K562 (cell line): ENCODE data around the gene HHLA2. TPM values are rescaled to one million over a fixed set of nuclear protein-coding genes. Genes with fewer than 3 reads are reported as not detected.

Source experiments
- ATAC-seq: fragments of 200-7000 bp; cut with Tn5 transposase; 3 replicates; pipeline ENCODE4 v1.9.1; 2020; ENCODE audit warnings: moderate library complexity
- BruUV-seq: library from RNA; stranded (reverse); fragments of 400-500 nt; replicated peaks from 2 replicates; lab custom pipeline; 2021; lab: Mats Ljungman, UMichigan
- CTCF ChIA-PET: fragments of 300-600 bp; formaldehyde crosslinking; extraction: SDS; loops from one replicate; lab custom pipeline; 2021; ENCODE audit warnings: low intra/inter-chr PET ratio; lab: Yijun Ruan, JAX
- POLR2A ChIA-PET: fragments of 300-600, 350-650 bp; sonication (Branson Sonifier 250); formaldehyde crosslinking; extraction: SDS; loops from one replicate; lab custom pipeline; 2021; ENCODE audit warnings: antibody characterized with exemption, inconsistent platforms; lab: Yijun Ruan, JAX
- DNase-seq, 4 experiments: peaks; one replicate each; pipeline versions ENCODE4 v3.0.0 to v3.0.0-alpha.2; 2011 to 2018; ENCODE audit warnings: low spot score in 3 of 4, mixed read lengths in 3 of 4; ENCODE audit errors: extremely low read depth in 1 of 4
- FAIRE-seq: peaks from 2 replicates; lab custom pipeline; 2011; peaks lifted over from hg19 to GRCh38; lab: Jason Lieb, UNC
- H2AFZ ChIP-seq: 2 replicates; pipeline ENCODE4 v1.6.0; 2011; ENCODE audit warnings: low read depth, low read length, control low read depth, inconsistent platforms
- H3K27ac ChIP-seq: fragments of 200-600 bp; 3 replicates; pipeline ENCODE4 v1.8.0; 2011; ENCODE audit warnings: low read depth, mild to moderate bottlenecking, control low read depth, inconsistent platforms, low read length, moderate library complexity, mixed read lengths; ENCODE audit errors: extremely low read depth
- H3K27me3 ChIP-seq, 2 experiments: fragments of 300-600 bp in 1 of 2; 2 replicates in 1 of 2; 3 replicates in 1 of 2; pipeline versions ENCODE4 v1.6.0 to v1.8.0; 2011; ENCODE audit warnings: inconsistent platforms in 2 of 2, low read length in 2 of 2, mild to moderate bottlenecking in 1 of 2, mixed read lengths in 1 of 2, moderate library complexity in 1 of 2; ENCODE audit not compliant: control insufficient read depth in 2 of 2, insufficient read depth in 2 of 2
- H3K36me3 ChIP-seq: fragments of 300-600 bp; 3 replicates; pipeline ENCODE4 v1.8.0; 2011; ENCODE audit warnings: mild to moderate bottlenecking, low read length, inconsistent platforms; ENCODE audit not compliant: control insufficient read depth, insufficient read depth
- H3K4me1 ChIP-seq, 2 experiments: fragments of 200-600 bp in 1 of 2; replicated peaks in 1 of 2; 2 replicates in 1 of 2; 3 replicates in 1 of 2; pipeline versions ENCODE4 v1.5.1 to v1.8.0; 2011; ENCODE audit warnings: inconsistent platforms in 2 of 2, low read length in 2 of 2, mild to moderate bottlenecking in 1 of 2, mixed read lengths in 1 of 2, moderate library complexity in 1 of 2; ENCODE audit not compliant: control insufficient read depth in 2 of 2, insufficient read depth in 2 of 2
- H3K4me2 ChIP-seq: 2 replicates; pipeline ENCODE4 v1.6.1; 2011; ENCODE audit warnings: low read length, control low read depth, inconsistent platforms, mixed read lengths; ENCODE audit not compliant: insufficient read depth
- H3K4me3 ChIP-seq: fragments of 200-600 bp; sonication (generic), shearing (Covaris generic); 2 replicates; pipeline ENCODE4 v1.5.1; 2016; ENCODE audit warnings: control low read depth, inconsistent platforms
- H3K79me2 ChIP-seq: fragments of 200-600 bp; 3 replicates; pipeline ENCODE4 v1.8.0; 2011; ENCODE audit warnings: low read length, inconsistent platforms; ENCODE audit not compliant: control insufficient read depth, insufficient read depth
- H3K9ac ChIP-seq, 2 experiments: 2 replicates each; pipeline versions ENCODE4 v1.6.0 to v1.6.1; 2011; ENCODE audit warnings: low read depth in 2 of 2, low read length in 2 of 2, control low read depth in 1 of 2, inconsistent platforms in 1 of 2, mild to moderate bottlenecking in 1 of 2, mixed read lengths in 1 of 2; ENCODE audit not compliant: insufficient read depth in 1 of 2
- H3K9me1 ChIP-seq: one replicate; pipeline ENCODE4 v1.6.0; 2011; ENCODE audit warnings: inconsistent platforms, mild to moderate bottlenecking, low read length, moderate library complexity; ENCODE audit not compliant: control insufficient read depth, insufficient read depth
- H3K9me3 ChIP-seq: replicated peaks from 2 replicates; pipeline ENCODE4 v1.5.1; 2011; ENCODE audit warnings: low read depth, low read length, inconsistent platforms; ENCODE audit not compliant: control insufficient read depth, insufficient read depth
- H4K20me1 ChIP-seq: replicated peaks from 2 replicates; pipeline ENCODE4 v1.6.1; 2011; ENCODE audit warnings: low read length, inconsistent platforms, mixed read lengths; ENCODE audit not compliant: control insufficient read depth, insufficient read depth
- ARID3A ChIP-seq: IDR thresholded peaks from 2 replicates; pipeline ENCODE4 v1.6.1; 2012; ENCODE audit warnings: low read depth, low read length, improper control_type of control experiment, borderline replicate concordance
- CEBPZ ChIP-seq: fragments of 150-350 bp; IDR thresholded peaks from 2 replicates; pipeline ENCODE4 v1.6.1; 2014; ENCODE audit warnings: low read depth, mild to moderate bottlenecking, low read length, borderline replicate concordance
- MLX ChIP-seq, 2 experiments: fragments of 450-650 bp in 1 of 2; sonication (generic) in 1 of 2; formaldehyde crosslinking; conservative IDR thresholded peaks; 2 replicates each; pipeline versions ENCODE4 v1.4.0 to v1.8.1; 2020 to 2022; ENCODE audit warnings: mild to moderate bottlenecking in 1 of 2, missing genetic modification reagents in 1 of 2
- NR2C2 ChIP-seq, 2 experiments: fragments of 200-800 bp in 1 of 2; sonication (Bioruptor generic) in 1 of 2; sonication (generic) in 1 of 2; formaldehyde crosslinking in 1 of 2; IDR thresholded peaks; 2 replicates each; pipeline versions ENCODE4 v1.6.1 to v1.8.0; 2016 to 2022; ENCODE audit warnings: mild to moderate bottlenecking in 1 of 2, missing compliant biosample characterization in 1 of 2, missing genetic modification characterization in 1 of 2, missing genetic modification reagents in 1 of 2
- SRSF1 ChIP-seq: fragments of 200-400 bp; formaldehyde crosslinking; IDR thresholded peaks from 2 replicates; pipeline ENCODE4 v1.6.1; 2017; ENCODE audit warnings: mild to moderate bottlenecking, low read depth, low read length, moderate library complexity
- ZBTB33 ChIP-seq: sonication (generic); formaldehyde crosslinking; IDR thresholded peaks from 2 replicates; pipeline ENCODE4 v1.8.1; 2023; ENCODE audit warnings: mild to moderate bottlenecking, missing genetic modification reagents
- ZNF143 ChIP-seq: sonication (generic); formaldehyde crosslinking; IDR thresholded peaks from 2 replicates; pipeline ENCODE4 v1.9.0; 2022; ENCODE audit warnings: mild to moderate bottlenecking, missing genetic modification reagents
- ZNF280A ChIP-seq: fragments of 450-650 bp; IDR thresholded peaks from 2 replicates; pipeline ENCODE4 v1.6.1; 2018; ENCODE audit warnings: mild to moderate bottlenecking, low read depth; ENCODE audit not compliant: partially characterized antibody
- ZNF551 ChIP-seq: fragments of 250-450 bp; sonication (Bioruptor Pico); IDR thresholded peaks from 2 replicates; pipeline ENCODE4 v1.5.0; 2021; ENCODE audit warnings: mild to moderate bottlenecking, moderate library complexity
- WGBS: fragments of 100-300 bp; shearing (Covaris generic); methylation state at CpG from one replicate; pipeline ENCODE4 v1.1.6; 2016; ENCODE audit warnings: low coverage, mixed read lengths; ENCODE audit not compliant: insufficient coverage; ENCODE audit errors: missing lambda C conversion rate; 5-methylcytosine and 5-hydroxymethylcytosine counted together
- in situ Hi-C: fragments of 300-500 bp; cut with MboI; formaldehyde crosslinking; loops from 4 replicates; pipeline ENCODE4 v1.15.0; 2018; ENCODE audit warnings: inconsistent platforms, mixed read lengths
- intact Hi-C: fragments of 100-400 bp; cut with micrococcal nuclease; formaldehyde crosslinking; loops from 2 replicates; pipeline ENCODE4 v1.14.2; 2022
- polyA plus RNA-seq, 8 experiments: library from polyadenylated mRNA; depleted of rRNA in 4 of 8; stranded (reverse) in 5 of 8; unstranded in 3 of 8; fragments of >200 nt; fragmentation: Nextera tagmentation in 2 of 8; fragmentation: Illumina TruSeq in 1 of 8; extraction: Ambion mirVana in 2 of 8; extraction: Trizol in 1 of 8; gene quantifications; 2 replicates each; pipeline versions ENCODE4 v1.2.1 to v1.2.3, GENCODE V29; 2011 to 2014; ENCODE audit warnings: inconsistent platforms in 1 of 8, missing spikeins in 1 of 8
- total RNA-seq, 7 experiments: library from RNA; depleted of rRNA in 6 of 7; stranded (reverse); fragments of >200 nt in 6 of 7; fragmentation: Illumina TruSeq in 2 of 7; extraction: Trizol in 2 of 7; gene quantifications; 2 replicates each; pipeline versions ENCODE4 v1.2.1 to v1.2.3, GENCODE V29; 2011 to 2021; ENCODE audit warnings: low replicate concordance in 1 of 7

Gene HHLA2
- total and polyA plus RNA-seq, 9 of the 15 experiments (the other 6 are each of a cell fraction or from before 2014, with no cell fraction given) = 0.04 TPM; not detected in 7

- TF ChIP-seq ZBTB33 (CRISPR knock-in tag) = no peak
- no peak for TF ChIP-seq MLX (CRISPR knock-in tag; conservative IDR thresholded peaks at IDR 0.05)
Measured at GRCh38 chr3:108251265-108251664, 45.1 kb upstream of the HHLA2 start (continued).

GRCh38 chr3:108251844-108252243 lies 44.5 kb upstream of the HHLA2 start:
- TF ChIP-seq CEBPZ = no peak
- no peak for TF ChIP-seq SRSF1
- no peak for TF ChIP-seq ZNF143 (CRISPR knock-in tag)
- no peak for TF ChIP-seq ZNF551 (CRISPR knock-in tag)
- no peak for TF ChIP-seq NR2C2 (CRISPR knock-in tag; IDR thresholded peaks at IDR 0.05)
- no peak for TF ChIP-seq NR2C2 (tag; IDR thresholded peaks at IDR 0.05)
- no peak for TF ChIP-seq ZNF280A
- no peak for TF ChIP-seq ARID3A
- no peak overlapping the region for H3K4me3 ChIP-seq
- H3K9me3 ChIP-seq = no peaks in the 10 kb centered on the region
- FAIRE-seq (no peak), ATAC-seq (no peak), DNase-seq (no peak)
- 0% methylated on average over 1 of the region's 1 CpG for WGBS
- H3K36me3 ChIP-seq = no peaks in the 10 kb centered on the region
- no peaks in the 10 kb centered on the region for H3K9me1 ChIP-seq
- no peaks in the 10 kb centered on the region for H3K79me2 ChIP-seq
- H4K20me1 ChIP-seq = no peaks in the 10 kb centered on the region
- no peak overlapping the region for H3K27ac ChIP-seq
- H2AFZ ChIP-seq = no peak overlapping the region
- CTCF ChIA-PET = no interaction called here
- in situ Hi-C loops = no loop called here
- intact Hi-C loops = no loop called here
- H3K4me1 ChIP-seq = no peaks in the 10 kb centered on the region
- H3K27me3 ChIP-seq = no peaks in the 10 kb centered on the region
- no peak overlapping the region for H3K4me2 ChIP-seq
- no peak overlapping the region for H3K9ac ChIP-seq
- POLR2A ChIA-PET = interaction anchor here (0.5 kb wide), 1 partner anchor 96 kb away, joined by 4 read pairs; no protein-coding TSS in a partner anchor
- no TSS peak for BruUV-seq
